ENCODE results near the gene STYXL2.

- TF ChIP-seq CTCF (IDR thresholded peaks at IDR 0.05; ENCODE audit: extremely low read depth in 1 of 2, insufficient read depth in 1 of 2, low read depth in 1 of 2, low read length in 2 of 2) (no peak), POLR2A (IDR thresholded peaks at IDR 0.05; ENCODE audit: low read depth, low read length) (no peak), POLR2AphosphoS5 (IDR thresholded peaks at IDR 0.05; ENCODE audit: insufficient read depth, low read depth, low read length) (no peak), EZH2 (IDR thresholded peaks at IDR 0.05; ENCODE audit: borderline replicate concordance, low read depth, low read length, severe bottlenecking) (no peak), JUN (IDR thresholded peaks at IDR 0.05; ENCODE audit: borderline replicate concordance, insufficient read depth, insufficient read length, low read depth) (no peak), MAX (IDR thresholded peaks at IDR 0.05; ENCODE audit: insufficient read depth, insufficient read length) (no peak), FOS (IDR thresholded peaks at IDR 0.05; ENCODE audit: borderline replicate concordance, insufficient read depth, low read length) (no peak)
Observed at GRCh38 chr1:167117225-167117624, 23.4 kb downstream of the STYXL2 start.

Data from endothelial cell of umbilical vein (primary cell).